ENCODE results near the gene TMEM74B.

TMEM74B gene

GRCh38 chr20:1131354-1131753 lies 53.4 kb downstream of the TMEM74B start:
- no peak for DNase-seq

- no peak for DNase-seq
Observed at GRCh38 chr20:1130847-1131246, 53.9 kb downstream of the TMEM74B start.
